Esophagus muscularis mucosa (tissue), 4 donors: ENCODE results near the gene DNAJB12.

Experiments used
- CTCF ChIP-seq, 3 experiments: fragments of 200-600 bp in 2 of 3; fragments of 450-650 bp in 1 of 3; sonication (generic) in 2 of 3; IDR thresholded peaks; one replicate each; pipeline ENCODE4 v1.5.1; 2017 to 2019; ENCODE audit warnings: antibody characterized with exemption in 3 of 3, mild to moderate bottlenecking in 2 of 3, moderate library complexity in 1 of 3
- EP300 ChIP-seq: sonication (generic); formaldehyde crosslinking; IDR thresholded peaks from one replicate; pipeline ENCODE4 v1.6.1; 2017; ENCODE audit warnings: antibody characterized with exemption
- POLR2A ChIP-seq: fragments of 450-650 bp; IDR thresholded peaks from one replicate; pipeline ENCODE4 v1.6.1; 2017; ENCODE audit warnings: antibody characterized with exemption, moderate library complexity, mild to moderate bottlenecking, low read depth
- POLR2AphosphoS5 ChIP-seq, 2 donors: sonication (generic); formaldehyde crosslinking; IDR thresholded peaks; one replicate each; pipeline ENCODE4 v1.6.1; 2017; ENCODE audit warnings: antibody characterized with exemption in 2 of 2

- no peak for TF ChIP-seq CTCF (IDR thresholded peaks at IDR 0.05)
- TF ChIP-seq POLR2A = no peak
- peak in 1 of 2 donors; percentile 46 for TF ChIP-seq POLR2AphosphoS5 (IDR thresholded peaks at IDR 0.05)
- TF ChIP-seq EP300 = no peak
These were observed 45.2 kb downstream of the DNAJB12 start for GRCh38 chr10:72309290-72310240.
